Measurements from ENCODE around the gene SPIRE1. TPM values are rescaled to one million over a fixed set of nuclear protein-coding genes. Genes with fewer than 3 reads are reported as not detected.
"Not testable (repeated sequence)": the region's sequence is repeated elsewhere in the genome, so short reads cannot be mapped to it uniquely, and the experiment has no call there.

SPIRE1 gene
- polyA plus RNA-seq, 1 donor from 2014 or later = 22.2 TPM

DNA sequence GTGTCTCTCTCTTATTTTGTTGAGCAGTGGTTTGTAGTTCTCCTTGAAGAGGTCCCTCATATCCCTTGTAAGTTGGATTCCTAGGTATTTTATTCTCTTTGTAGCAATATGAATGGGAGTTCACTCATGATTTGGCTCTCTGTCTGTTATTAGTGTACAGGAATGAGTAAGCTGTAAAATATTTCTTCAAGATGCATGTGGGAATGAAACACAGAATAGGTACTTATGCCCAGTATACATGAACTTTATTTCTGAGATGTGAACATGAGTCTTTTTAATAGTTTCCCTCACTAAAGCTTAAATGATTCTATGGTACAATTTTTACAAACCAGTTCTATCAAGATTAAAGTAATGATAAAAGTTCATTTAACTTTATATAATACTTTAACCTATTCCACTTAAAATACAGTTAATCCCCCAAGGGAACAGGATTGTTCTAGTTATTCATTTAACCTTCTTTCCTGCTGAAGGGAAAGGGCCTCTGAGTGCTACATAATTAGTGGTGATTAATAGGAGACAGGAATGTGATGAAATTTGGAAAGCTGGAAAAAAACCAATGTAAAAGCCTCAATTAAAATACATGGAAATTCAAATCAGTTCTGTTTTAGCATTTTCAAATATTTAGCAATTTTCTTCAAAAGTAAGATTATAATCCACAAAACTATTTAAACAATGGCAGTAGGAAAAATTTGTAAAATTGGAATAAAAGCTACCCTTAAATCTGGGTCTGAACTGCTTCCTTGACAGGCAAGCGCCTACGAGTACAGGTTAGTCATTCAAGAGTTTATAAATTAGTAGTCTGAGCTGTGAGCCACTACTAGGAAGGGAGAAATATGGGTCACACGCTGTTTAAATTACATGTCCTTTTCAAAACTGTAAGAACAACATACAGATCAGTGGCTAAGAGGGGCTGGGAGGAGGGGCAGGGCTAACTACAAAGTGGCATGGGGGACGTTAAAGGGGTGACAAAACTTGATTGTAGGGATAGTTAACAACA lies 28.9 kb downstream of the SPIRE1 start:
- H3K4me2 ChIP-seq (ENCODE audit: low read length) = no peak overlapping the region

DNA sequence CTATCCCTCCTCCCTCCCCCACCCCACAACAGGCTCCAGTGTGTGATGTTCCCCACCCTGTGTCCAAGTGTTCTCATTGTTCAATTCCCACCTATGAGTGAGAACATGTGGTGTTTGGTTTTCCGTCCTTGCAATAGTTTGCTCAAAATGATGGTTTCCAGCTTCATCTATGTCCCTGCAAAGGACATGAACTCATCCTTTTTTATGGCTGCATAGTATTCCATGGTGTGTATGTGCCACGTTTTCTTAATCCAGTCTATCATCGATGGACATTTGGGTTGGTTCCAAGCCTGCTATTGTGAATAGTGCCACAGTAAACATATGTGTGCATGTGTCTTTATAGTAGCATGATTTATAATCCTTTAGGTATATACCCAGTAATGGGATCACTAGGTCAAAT lies 30.7 kb downstream of the SPIRE1 start:
- H3K79me2 ChIP-seq (replicated peaks; ENCODE audit: insufficient read depth, low read length); H3K27me3 ChIP-seq (ENCODE audit: insufficient read depth, low read depth, low read length); H3K9me2 ChIP-seq (ENCODE audit: insufficient read depth, low read length); H3K36me3 ChIP-seq (ENCODE audit: insufficient read depth, low read length); H3K9ac ChIP-seq (ENCODE audit: low read length); H3F3A ChIP-seq (ENCODE audit: insufficient read depth, low read length, poor library complexity, severe bottlenecking); H3K4me2 ChIP-seq (ENCODE audit: low read length); H3K4me3 ChIP-seq (ENCODE audit: low read length); H3K9me3 ChIP-seq (ENCODE audit: low read length); H4K20me1 ChIP-seq (ENCODE audit: insufficient read depth); H3K27ac ChIP-seq (ENCODE audit: low read length); H2AFZ ChIP-seq (ENCODE audit: low read depth, low read length): not testable (repeated sequence)

More for the DNA sequence above, 28.9 kb downstream of the SPIRE1 start:
- H3K27me3 ChIP-seq (ENCODE audit: insufficient read depth, low read depth, low read length) = no peaks in the 10 kb centered on the region
- no peaks in the 10 kb centered on the region for H4K20me1 ChIP-seq (ENCODE audit: insufficient read depth)
- H3K9ac ChIP-seq (ENCODE audit: low read length) = no peak overlapping the region
- no peaks in the 10 kb centered on the region for H3K36me3 ChIP-seq (ENCODE audit: insufficient read depth, low read length)
- no peaks in the 10 kb centered on the region for H3K9me3 ChIP-seq (ENCODE audit: low read length)
- peaks cover 3% of the 10 kb centered on the region for H3F3A ChIP-seq (ENCODE audit: insufficient read depth, low read length, poor library complexity, severe bottlenecking)
- H3K9me2 ChIP-seq (ENCODE audit: insufficient read depth, low read length) = no peaks in the 10 kb centered on the region
- TF ChIP-seq, protein P1, sequence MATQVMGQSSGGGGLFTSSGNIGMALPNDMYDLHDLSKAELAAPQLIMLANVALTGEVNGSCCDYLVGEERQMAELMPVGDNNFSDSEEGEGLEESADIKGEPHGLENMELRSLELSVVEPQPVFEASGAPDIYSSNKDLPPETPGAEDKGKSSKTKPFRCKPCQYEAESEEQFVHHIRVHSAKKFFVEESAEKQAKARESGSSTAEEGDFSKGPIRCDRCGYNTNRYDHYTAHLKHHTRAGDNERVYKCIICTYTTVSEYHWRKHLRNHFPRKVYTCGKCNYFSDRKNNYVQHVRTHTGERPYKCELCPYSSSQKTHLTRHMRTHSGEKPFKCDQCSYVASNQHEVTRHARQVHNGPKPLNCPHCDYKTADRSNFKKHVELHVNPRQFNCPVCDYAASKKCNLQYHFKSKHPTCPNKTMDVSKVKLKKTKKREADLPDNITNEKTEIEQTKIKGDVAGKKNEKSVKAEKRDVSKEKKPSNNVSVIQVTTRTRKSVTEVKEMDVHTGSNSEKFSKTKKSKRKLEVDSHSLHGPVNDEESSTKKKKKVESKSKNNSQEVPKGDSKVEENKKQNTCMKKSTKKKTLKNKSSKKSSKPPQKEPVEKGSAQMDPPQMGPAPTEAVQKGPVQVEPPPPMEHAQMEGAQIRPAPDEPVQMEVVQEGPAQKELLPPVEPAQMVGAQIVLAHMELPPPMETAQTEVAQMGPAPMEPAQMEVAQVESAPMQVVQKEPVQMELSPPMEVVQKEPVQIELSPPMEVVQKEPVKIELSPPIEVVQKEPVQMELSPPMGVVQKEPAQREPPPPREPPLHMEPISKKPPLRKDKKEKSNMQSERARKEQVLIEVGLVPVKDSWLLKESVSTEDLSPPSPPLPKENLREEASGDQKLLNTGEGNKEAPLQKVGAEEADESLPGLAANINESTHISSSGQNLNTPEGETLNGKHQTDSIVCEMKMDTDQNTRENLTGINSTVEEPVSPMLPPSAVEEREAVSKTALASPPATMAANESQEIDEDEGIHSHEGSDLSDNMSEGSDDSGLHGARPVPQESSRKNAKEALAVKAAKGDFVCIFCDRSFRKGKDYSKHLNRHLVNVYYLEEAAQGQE (IDR thresholded peaks at IDR 0.05; ENCODE audit: borderline replicate concordance) = no peak
- no peak for TF ChIP-seq EZH2 (IDR thresholded peaks at IDR 0.05; ENCODE audit: borderline replicate concordance, insufficient read depth, low read length, poor library complexity, severe bottlenecking)
- TF ChIP-seq POLR2AphosphoS5 (IDR thresholded peaks at IDR 0.05) = no peak
- TF ChIP-seq EP300 (conservative IDR thresholded peaks at IDR 0.05; ENCODE audit: poor library complexity, severe bottlenecking) = no peak
- no peak for TF ChIP-seq MXI1 (conservative IDR thresholded peaks at IDR 0.05; ENCODE audit: poor library complexity, severe bottlenecking)
- TF ChIP-seq SMC3 (conservative IDR thresholded peaks at IDR 0.05; ENCODE audit: poor library complexity) = no peak
- TF ChIP-seq TAF1 (IDR thresholded peaks at IDR 0.05; ENCODE audit: low read depth) = no peak
- TF ChIP-seq, protein P2, sequence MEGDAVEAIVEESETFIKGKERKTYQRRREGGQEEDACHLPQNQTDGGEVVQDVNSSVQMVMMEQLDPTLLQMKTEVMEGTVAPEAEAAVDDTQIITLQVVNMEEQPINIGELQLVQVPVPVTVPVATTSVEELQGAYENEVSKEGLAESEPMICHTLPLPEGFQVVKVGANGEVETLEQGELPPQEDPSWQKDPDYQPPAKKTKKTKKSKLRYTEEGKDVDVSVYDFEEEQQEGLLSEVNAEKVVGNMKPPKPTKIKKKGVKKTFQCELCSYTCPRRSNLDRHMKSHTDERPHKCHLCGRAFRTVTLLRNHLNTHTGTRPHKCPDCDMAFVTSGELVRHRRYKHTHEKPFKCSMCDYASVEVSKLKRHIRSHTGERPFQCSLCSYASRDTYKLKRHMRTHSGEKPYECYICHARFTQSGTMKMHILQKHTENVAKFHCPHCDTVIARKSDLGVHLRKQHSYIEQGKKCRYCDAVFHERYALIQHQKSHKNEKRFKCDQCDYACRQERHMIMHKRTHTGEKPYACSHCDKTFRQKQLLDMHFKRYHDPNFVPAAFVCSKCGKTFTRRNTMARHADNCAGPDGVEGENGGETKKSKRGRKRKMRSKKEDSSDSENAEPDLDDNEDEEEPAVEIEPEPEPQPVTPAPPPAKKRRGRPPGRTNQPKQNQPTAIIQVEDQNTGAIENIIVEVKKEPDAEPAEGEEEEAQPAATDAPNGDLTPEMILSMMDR (IDR thresholded peaks at IDR 0.05; ENCODE audit: poor library complexity, severe bottlenecking) = no peak
- TF ChIP-seq RAD21 (conservative IDR thresholded peaks at IDR 0.05) = no peak
- no peaks in the 10 kb centered on the region for H3K79me2 ChIP-seq (replicated peaks; ENCODE audit: insufficient read depth, low read length)
- no peak overlapping the region for H3K27ac ChIP-seq (ENCODE audit: low read length)
- H3K4me3 ChIP-seq (ENCODE audit: low read length) = no peak overlapping the region
- no peak overlapping the region for H2AFZ ChIP-seq (ENCODE audit: low read depth, low read length)

All from neural cell (in vitro differentiated cells).